H9 (cell line): ENCODE results near the gene AMACR. TPM values are rescaled to one million over a fixed set of nuclear protein-coding genes. Genes with fewer than 3 reads are reported as not detected.

ENCODE experiments used
- DNase-seq: peaks from one replicate; pipeline ENCODE4 v3.0.0-alpha.2; 2017
- H2AFZ ChIP-seq: one replicate; pipeline ENCODE4 v1.6.1; 2013; ENCODE audit warnings: mild to moderate bottlenecking, low read length, control low read depth, moderate library complexity
- H2AK5ac ChIP-seq: 2 replicates; pipeline ENCODE4 v1.6.1; 2013; ENCODE audit warnings: low read length, control low read depth, mixed read lengths; ENCODE audit not compliant: insufficient read length
- H2BK120ac ChIP-seq: one replicate; pipeline ENCODE4 v1.6.1; 2013; ENCODE audit warnings: low read depth, mild to moderate bottlenecking, low read length, control low read depth, inconsistent platforms; ENCODE audit not compliant: poor library complexity, severe bottlenecking
- H2BK12ac ChIP-seq: 2 replicates; pipeline ENCODE4 v1.6.1; 2013; ENCODE audit warnings: low read length, control low read depth, mixed read lengths, low read depth; ENCODE audit not compliant: insufficient read length
- H2BK15ac ChIP-seq: 2 replicates; pipeline ENCODE4 v1.6.1; 2013; ENCODE audit warnings: low read depth, low read length, control low read depth
- H2BK20ac ChIP-seq: one replicate; pipeline ENCODE4 v1.6.1; 2013; ENCODE audit warnings: low read depth, mild to moderate bottlenecking, low read length, control low read depth, inconsistent platforms; ENCODE audit not compliant: poor library complexity, severe bottlenecking
- H2BK5ac ChIP-seq: 2 replicates; pipeline ENCODE4 v1.6.1; 2013; ENCODE audit warnings: low read length, control low read depth, mixed read lengths; ENCODE audit not compliant: insufficient read length
- H3K14ac ChIP-seq: 2 replicates; pipeline ENCODE4 v1.6.1; 2013; ENCODE audit warnings: low read length, control low read depth; ENCODE audit not compliant: insufficient read depth
- H3K18ac ChIP-seq: 2 replicates; pipeline ENCODE4 v1.6.1; 2013; ENCODE audit warnings: low read depth, mild to moderate bottlenecking, mixed read lengths, low read length, control low read depth; ENCODE audit not compliant: insufficient read length
- H3K23ac ChIP-seq: 2 replicates; pipeline ENCODE4 v1.6.1; 2013; ENCODE audit warnings: low read length, control low read depth, mixed read lengths, low read depth; ENCODE audit not compliant: insufficient read length
- H3K23me2 ChIP-seq: 2 replicates; pipeline ENCODE4 v1.6.1; 2013; ENCODE audit warnings: low read depth, mild to moderate bottlenecking, mixed read lengths, low read length, control low read depth; ENCODE audit not compliant: insufficient read length, poor library complexity, severe bottlenecking
- H3K27ac ChIP-seq: 2 replicates; pipeline ENCODE4 v1.5.1; 2013; ENCODE audit warnings: low read length, control low read depth, mixed read lengths, low read depth; ENCODE audit not compliant: insufficient read length
- H3K27me3 ChIP-seq: 2 replicates; pipeline ENCODE4 v1.6.1; 2013; ENCODE audit warnings: low read length, control low read depth, inconsistent platforms; ENCODE audit not compliant: insufficient read depth
- H3K4ac ChIP-seq: 2 replicates; pipeline ENCODE4 v1.6.1; 2013; ENCODE audit warnings: low read depth, mild to moderate bottlenecking, control low read depth, inconsistent platforms, low read length, moderate library complexity
- H3K4me1 ChIP-seq: 2 replicates; pipeline ENCODE4 v1.6.1; 2013; ENCODE audit warnings: low read length, control low read depth, inconsistent platforms; ENCODE audit not compliant: insufficient read depth
- H3K4me2 ChIP-seq: 2 replicates; pipeline ENCODE4 v1.6.1; 2013; ENCODE audit warnings: low read length, control low read depth, mixed read lengths; ENCODE audit not compliant: insufficient read length, insufficient read depth
- H3K56ac ChIP-seq: 2 replicates; pipeline ENCODE4 v1.6.1; 2013; ENCODE audit warnings: low read depth, mild to moderate bottlenecking, mixed read lengths, low read length, control low read depth; ENCODE audit not compliant: insufficient read length
- H3K79me1 ChIP-seq: 2 replicates; pipeline ENCODE4 v1.6.1; 2013; ENCODE audit warnings: low read depth, mild to moderate bottlenecking, moderate library complexity, low read length, control low read depth, inconsistent platforms; ENCODE audit not compliant: insufficient read depth, poor library complexity, severe bottlenecking
- H3K79me2 ChIP-seq: 2 replicates; pipeline ENCODE4 v1.6.1; 2013; ENCODE audit warnings: low read length, control low read depth, inconsistent platforms; ENCODE audit not compliant: insufficient read depth
- H3K9ac ChIP-seq: 2 replicates; pipeline ENCODE4 v1.6.1; 2013; ENCODE audit warnings: low read length, control low read depth, mixed read lengths; ENCODE audit not compliant: insufficient read length; ENCODE audit errors: extremely low read depth
- H3K9me3 ChIP-seq: one replicate; pipeline ENCODE4 v1.6.1; 2013; ENCODE audit warnings: low read depth, low read length, inconsistent platforms; ENCODE audit not compliant: control insufficient read depth
- H3T11ph ChIP-seq: one replicate; pipeline ENCODE4 v1.6.1; 2013; ENCODE audit warnings: mild to moderate bottlenecking, low read length, control low read depth, inconsistent platforms
- H4K20me1 ChIP-seq: one replicate; pipeline ENCODE4 v1.6.1; 2013; ENCODE audit not compliant: control insufficient read depth, insufficient read length, insufficient read depth
- H4K5ac ChIP-seq: 2 replicates; pipeline ENCODE4 v1.6.1; 2013; ENCODE audit warnings: low read depth, mild to moderate bottlenecking, mixed read lengths, low read length, control low read depth; ENCODE audit not compliant: insufficient read length
- H4K8ac ChIP-seq: replicated peaks from 2 replicates; pipeline ENCODE4 v1.6.1; 2013; ENCODE audit warnings: low read length, control low read depth, mixed read lengths, low read depth; ENCODE audit not compliant: insufficient read length
- H4K91ac ChIP-seq: 2 replicates; pipeline ENCODE4 v1.6.1; 2013; ENCODE audit warnings: low read depth, mild to moderate bottlenecking, moderate library complexity, mixed read lengths, low read length, control low read depth; ENCODE audit not compliant: insufficient read length
- H3K27ac Mint-ChIP-seq, 3 experiments: 2 replicates in 2 of 3; 3 replicates in 1 of 3; pipeline ENCODE4 v1.8.0; 2020 to 2021; ENCODE audit warnings: mixed read lengths in 3 of 3, mild to moderate bottlenecking in 1 of 3, moderate library complexity in 1 of 3
- H3K27me3 Mint-ChIP-seq: 2 replicates; pipeline ENCODE4 v1.8.0; 2021; ENCODE audit warnings: low read depth, mild to moderate bottlenecking, moderate library complexity, mixed read lengths
- H3K36me3 Mint-ChIP-seq, 3 experiments: 2 replicates in 2 of 3; 3 replicates in 1 of 3; pipeline ENCODE4 v1.8.0; 2020 to 2021; ENCODE audit warnings: low read depth in 3 of 3, mixed read lengths in 3 of 3; ENCODE audit not compliant: insufficient read depth in 1 of 3
- H3K4me1 Mint-ChIP-seq, 2 experiments: 2 replicates each; pipeline ENCODE4 v1.8.0; 2020; ENCODE audit warnings: mixed read lengths in 2 of 2
- H3K4me3 Mint-ChIP-seq, 2 experiments: 2 replicates in 1 of 2; 3 replicates in 1 of 2; pipeline ENCODE4 v1.8.0; 2020 to 2021; ENCODE audit warnings: mild to moderate bottlenecking in 2 of 2, mixed read lengths in 2 of 2, moderate library complexity in 1 of 2
- H3K9me3 Mint-ChIP-seq, 2 experiments: 2 replicates in 1 of 2; 3 replicates in 1 of 2; pipeline ENCODE4 v1.8.0; 2020; ENCODE audit warnings: mild to moderate bottlenecking in 2 of 2, mixed read lengths in 2 of 2, moderate library complexity in 1 of 2
- WGBS: extraction: QIAGEN DNeasy Blood & Tissue Kit; methylation state at CpG from one replicate; pipeline ENCODE4 v1.1.7; 2013; ENCODE audit warnings: missing lambda C conversion rate, low lambda C conversion rate, mixed read lengths; ENCODE audit not compliant: insufficient read length; ENCODE audit errors: extremely low coverage; 5-methylcytosine and 5-hydroxymethylcytosine counted together
- total RNA-seq: library from RNA; stranded (reverse); gene quantifications from 2 replicates; pipeline ENCODE4 v1.2.1, GENCODE V29; 2021
- TF ChIP-seq, protein P1 (sequence below): fragments of 200-600 bp; sonication (generic); conservative IDR thresholded peaks from 3 replicates; pipeline ENCODE4 v1.8.0; 2021; ENCODE audit warnings: antibody characterized with exemption, mild to moderate bottlenecking

The AMACR gene
- total RNA-seq, 1 experiment from 2014 or later, result 9.7 TPM

DNA sequence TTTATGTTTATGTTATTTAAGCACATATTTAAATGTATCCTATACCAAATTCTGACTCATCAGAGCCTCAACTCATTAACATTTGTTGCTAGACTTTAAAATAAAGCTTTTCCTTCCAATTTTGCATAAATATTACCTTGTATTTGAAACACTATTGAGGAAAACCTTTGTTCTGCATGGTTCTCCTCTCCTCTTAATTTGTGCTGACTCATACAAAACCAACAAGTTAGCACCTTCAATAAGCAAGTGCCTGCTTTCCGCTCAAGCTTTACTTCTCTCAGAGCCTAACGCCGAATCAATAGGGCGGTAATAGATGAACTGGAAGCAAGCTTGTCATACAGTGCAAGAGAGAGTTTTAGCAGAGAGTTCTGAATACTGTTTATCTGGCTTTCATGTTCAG, 7.9 kb downstream of the AMACR start:
- Histone ChIP-seq H3K4ac (no peak overlapping the region), H3T11ph (no peak overlapping the region), H4K20me1 (no peaks in the 10 kb centered on the region), H3K56ac (no peak overlapping the region), H2BK12ac (no peak overlapping the region), H2BK120ac (no peak overlapping the region), H2BK5ac (no peak overlapping the region), H3K27me3 (no peaks in the 10 kb centered on the region), H2AK5ac (no peak overlapping the region), H3K27ac (no peak overlapping the region), H3K4me1 (no peaks in the 10 kb centered on the region), H3K18ac (no peak overlapping the region), H2AFZ (no peak overlapping the region), H3K9ac (no peak overlapping the region), H2BK15ac (no peak overlapping the region), H3K79me2 (no peaks in the 10 kb centered on the region), H3K23me2 (no peaks in the 10 kb centered on the region), H4K5ac (no peak overlapping the region), H4K8ac (no peak overlapping the region), H3K9me3 (no peaks in the 10 kb centered on the region), H4K91ac (no peak overlapping the region), H3K79me1 (no peaks in the 10 kb centered on the region), H3K4me2 (no peak overlapping the region), H3K23ac (no peak overlapping the region), H2BK20ac (no peak overlapping the region), H3K14ac (no peak overlapping the region)
- H3K27ac Mint-ChIP-seq, result 0 out of 7 replicates have a peak overlapping the region, but pooled peaks of 1 of the 3 experiments have one; percentile 9
- H3K4me3 Mint-ChIP-seq, result no peak overlapping the region
- peaks cover 10 to 18% of the 10 kb centered on the region in 2 experiments; a peak in 3 of 4 replicates for H3K4me1 Mint-ChIP-seq
- H3K27me3 Mint-ChIP-seq, result no peaks in the 10 kb centered on the region
- peaks cover 0 to 25% (median 10%) of the 10 kb centered on the region in 3 experiments; a peak in 5 of 7 replicates for H3K36me3 Mint-ChIP-seq
- H3K9me3 Mint-ChIP-seq, result no peaks in the 10 kb centered on the region; a peak in 1 of 5 replicates
- TF ChIP-seq, protein P1, sequence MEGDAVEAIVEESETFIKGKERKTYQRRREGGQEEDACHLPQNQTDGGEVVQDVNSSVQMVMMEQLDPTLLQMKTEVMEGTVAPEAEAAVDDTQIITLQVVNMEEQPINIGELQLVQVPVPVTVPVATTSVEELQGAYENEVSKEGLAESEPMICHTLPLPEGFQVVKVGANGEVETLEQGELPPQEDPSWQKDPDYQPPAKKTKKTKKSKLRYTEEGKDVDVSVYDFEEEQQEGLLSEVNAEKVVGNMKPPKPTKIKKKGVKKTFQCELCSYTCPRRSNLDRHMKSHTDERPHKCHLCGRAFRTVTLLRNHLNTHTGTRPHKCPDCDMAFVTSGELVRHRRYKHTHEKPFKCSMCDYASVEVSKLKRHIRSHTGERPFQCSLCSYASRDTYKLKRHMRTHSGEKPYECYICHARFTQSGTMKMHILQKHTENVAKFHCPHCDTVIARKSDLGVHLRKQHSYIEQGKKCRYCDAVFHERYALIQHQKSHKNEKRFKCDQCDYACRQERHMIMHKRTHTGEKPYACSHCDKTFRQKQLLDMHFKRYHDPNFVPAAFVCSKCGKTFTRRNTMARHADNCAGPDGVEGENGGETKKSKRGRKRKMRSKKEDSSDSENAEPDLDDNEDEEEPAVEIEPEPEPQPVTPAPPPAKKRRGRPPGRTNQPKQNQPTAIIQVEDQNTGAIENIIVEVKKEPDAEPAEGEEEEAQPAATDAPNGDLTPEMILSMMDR, result no peak
- no peak for DNase-seq
- WGBS, result no CpG with 5 or more reads among the region's 4 CpGs
